Upper lobe of right lung (tissue), 1 donor: ENCODE measurements around the gene SND1. TPM values are rescaled to one million over a fixed set of nuclear protein-coding genes. Genes with fewer than 3 reads are reported as not detected.

Experiments
- ATAC-seq: fragments of 200-7000 bp; cut with Tn5 transposase; one replicate; pipeline ENCODE4 v1.9.1; 2020; ENCODE audit warnings: mild to moderate bottlenecking, moderate library complexity
- DNase-seq: peaks from one replicate; pipeline ENCODE4 v3.0.0-alpha.2; 2020
- H3K27ac ChIP-seq: fragments of 200-600 bp; one replicate; pipeline ENCODE4 v1.8.0; 2022
- H3K27me3 ChIP-seq: fragments of 200-600 bp; one replicate; pipeline ENCODE4 v1.8.0; 2022; ENCODE audit warnings: mild to moderate bottlenecking
- H3K36me3 ChIP-seq: fragments of 200-600 bp; one replicate; pipeline ENCODE4 v1.8.0; 2022
- H3K4me1 ChIP-seq: fragments of 200-600 bp; one replicate; pipeline ENCODE4 v1.8.0; 2022
- H3K4me3 ChIP-seq: fragments of 200-600 bp; one replicate; pipeline ENCODE4 v1.8.0; 2022; ENCODE audit warnings: mild to moderate bottlenecking
- H3K9me3 ChIP-seq: fragments of 200-600 bp; one replicate; pipeline ENCODE4 v1.8.0; 2022
- intact Hi-C: fragments of 100-400 bp; cut with DNase I; formaldehyde crosslinking; loops from one replicate; pipeline ENCODE4 v1.11.0; 2022
- total RNA-seq: library from RNA; stranded (reverse); fragmentation: NEBNext Ultra II Directional; extraction: Animal tissue kit (Norgen Biotek cat#: 25700); gene quantifications from one replicate; pipeline ENCODE4 v1.2.1, GENCODE V29; 2021
- TF ChIP-seq, protein P1 (sequence below): fragments of 200-600 bp; IDR thresholded peaks from one replicate; pipeline ENCODE4 v1.8.0; 2022; ENCODE audit warnings: antibody characterized with exemption
- donor health status: DM: no; HTN: yes; CAD: no; lungs with severe emphysema.

The SND1 gene
- total RNA-seq, 1 donor from 2014 or later: 150 TPM

GRCh38 chr7:127968547-127968946 is 316.6 kb downstream of the SND1 start:
- no peaks in the 10 kb centered on the region for H3K4me1 ChIP-seq
- H3K9me3 ChIP-seq: no peaks in the 10 kb centered on the region
- no peak for DNase-seq
- H3K27ac ChIP-seq: peak overlapping the region; percentile 20
- TF ChIP-seq, protein P1, sequence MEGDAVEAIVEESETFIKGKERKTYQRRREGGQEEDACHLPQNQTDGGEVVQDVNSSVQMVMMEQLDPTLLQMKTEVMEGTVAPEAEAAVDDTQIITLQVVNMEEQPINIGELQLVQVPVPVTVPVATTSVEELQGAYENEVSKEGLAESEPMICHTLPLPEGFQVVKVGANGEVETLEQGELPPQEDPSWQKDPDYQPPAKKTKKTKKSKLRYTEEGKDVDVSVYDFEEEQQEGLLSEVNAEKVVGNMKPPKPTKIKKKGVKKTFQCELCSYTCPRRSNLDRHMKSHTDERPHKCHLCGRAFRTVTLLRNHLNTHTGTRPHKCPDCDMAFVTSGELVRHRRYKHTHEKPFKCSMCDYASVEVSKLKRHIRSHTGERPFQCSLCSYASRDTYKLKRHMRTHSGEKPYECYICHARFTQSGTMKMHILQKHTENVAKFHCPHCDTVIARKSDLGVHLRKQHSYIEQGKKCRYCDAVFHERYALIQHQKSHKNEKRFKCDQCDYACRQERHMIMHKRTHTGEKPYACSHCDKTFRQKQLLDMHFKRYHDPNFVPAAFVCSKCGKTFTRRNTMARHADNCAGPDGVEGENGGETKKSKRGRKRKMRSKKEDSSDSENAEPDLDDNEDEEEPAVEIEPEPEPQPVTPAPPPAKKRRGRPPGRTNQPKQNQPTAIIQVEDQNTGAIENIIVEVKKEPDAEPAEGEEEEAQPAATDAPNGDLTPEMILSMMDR: no peak
- intact Hi-C loops: no loop called here
- no peak for ATAC-seq
- H3K27me3 ChIP-seq: no peaks in the 10 kb centered on the region
- H3K36me3 ChIP-seq: no peaks in the 10 kb centered on the region
- no peak overlapping the region for H3K4me3 ChIP-seq

GRCh38 chr7:127973832-127974231 is 321.8 kb downstream of the SND1 start:
- no peak for DNase-seq
- no peaks in the 10 kb centered on the region for H3K27me3 ChIP-seq
- TF ChIP-seq, protein P1: no peak
- no peak for ATAC-seq
- no peak overlapping the region for H3K4me3 ChIP-seq
- intact Hi-C loops: no loop called here
- no peak overlapping the region for H3K27ac ChIP-seq
- peaks cover 4% of the 10 kb centered on the region for H3K9me3 ChIP-seq
- H3K36me3 ChIP-seq: no peaks in the 10 kb centered on the region
- H3K4me1 ChIP-seq: no peaks in the 10 kb centered on the region

DNA sequence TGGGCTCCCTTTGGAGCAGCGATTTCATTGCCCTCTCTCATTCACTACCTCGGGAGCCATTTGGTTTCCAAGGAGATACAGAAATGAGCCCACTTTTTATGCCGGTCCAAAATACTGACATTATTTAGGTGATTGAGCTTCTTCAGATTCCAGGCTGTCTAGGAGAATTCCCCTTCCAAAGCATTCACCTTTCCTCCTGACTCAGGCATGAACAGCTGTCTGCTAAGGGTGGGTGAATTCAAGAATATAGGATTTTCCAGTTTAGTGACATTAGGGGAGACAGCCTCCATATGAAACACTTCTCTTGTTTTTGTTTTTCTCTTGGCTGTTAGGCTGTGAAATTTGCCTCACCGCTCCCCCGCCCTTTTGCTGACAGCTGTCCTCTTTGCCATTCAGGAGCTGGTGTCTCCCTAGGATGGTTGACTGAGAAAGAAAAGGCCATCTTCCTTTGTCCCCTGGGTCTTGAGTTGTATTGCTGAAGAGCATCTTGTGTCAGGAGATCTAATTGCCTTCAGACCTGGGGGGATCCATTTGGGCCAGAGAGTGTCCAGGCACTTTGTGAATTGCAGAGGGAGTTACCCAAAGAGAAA is 322.5 kb downstream of the SND1 start:
- DNase-seq (no peak), ATAC-seq (no peak)
- peaks cover 7% of the 10 kb centered on the region for H3K9me3 ChIP-seq
- no peaks in the 10 kb centered on the region for H3K4me1 ChIP-seq
- no peak overlapping the region for H3K27ac ChIP-seq
- TF ChIP-seq, protein P1: no peak
- H3K4me3 ChIP-seq: no peak overlapping the region
- intact Hi-C loops: no loop called here
- no peaks in the 10 kb centered on the region for H3K27me3 ChIP-seq
- H3K36me3 ChIP-seq: no peaks in the 10 kb centered on the region

GRCh38 chr7:127976056-127976737 is 324.2 kb downstream of the SND1 start:
- Histone ChIP-seq H3K36me3 (no peaks in the 10 kb centered on the region), H3K4me1 (no peaks in the 10 kb centered on the region), H3K9me3 (peaks cover 7% of the 10 kb centered on the region), H3K27me3 (no peaks in the 10 kb centered on the region), H3K27ac (no peak overlapping the region), H3K4me3 (no peak overlapping the region)
- DNase-seq: no peak
- intact Hi-C loops: no loop called here
- peak; percentile 88 for ATAC-seq
- TF ChIP-seq, protein P1: no peak

DNA sequence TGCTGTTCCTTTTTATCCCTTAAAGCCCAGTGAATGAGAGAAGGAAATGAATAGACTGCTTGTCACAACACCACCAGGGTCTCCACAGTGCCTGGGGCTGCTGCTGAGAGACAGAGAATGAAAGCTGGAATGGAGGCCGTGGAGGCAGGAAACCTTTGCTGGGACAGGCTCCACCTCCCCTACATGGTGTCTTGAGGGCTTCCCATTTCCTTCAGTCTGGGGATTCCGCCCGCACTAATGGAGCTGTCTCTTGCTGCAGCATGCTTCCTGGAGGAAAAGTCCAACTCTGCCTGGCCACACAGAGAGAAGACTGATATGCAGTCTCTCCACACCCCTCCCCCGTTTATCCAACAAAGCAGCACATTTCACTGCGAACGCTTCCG is 324.7 kb downstream of the SND1 start:
- H3K4me3 ChIP-seq: no peak overlapping the region
- H3K27me3 ChIP-seq: no peaks in the 10 kb centered on the region
- H3K27ac ChIP-seq: no peak overlapping the region
- H3K36me3 ChIP-seq: no peaks in the 10 kb centered on the region
- ATAC-seq (no peak), DNase-seq (no peak)
- no peaks in the 10 kb centered on the region for H3K4me1 ChIP-seq
- TF ChIP-seq, protein P1: no peak
- peaks cover 7% of the 10 kb centered on the region for H3K9me3 ChIP-seq
- intact Hi-C loops: no loop called here
